Inferior parietal cortex (tissue), 1 donor: ENCODE data around the gene NRXN2.

Source experiments
- DNase-seq: peaks from one replicate; pipeline ENCODE4 v3.0.0-alpha.2; 2016; ENCODE audit errors: extremely low spot score

The NRXN2 gene

DNA sequence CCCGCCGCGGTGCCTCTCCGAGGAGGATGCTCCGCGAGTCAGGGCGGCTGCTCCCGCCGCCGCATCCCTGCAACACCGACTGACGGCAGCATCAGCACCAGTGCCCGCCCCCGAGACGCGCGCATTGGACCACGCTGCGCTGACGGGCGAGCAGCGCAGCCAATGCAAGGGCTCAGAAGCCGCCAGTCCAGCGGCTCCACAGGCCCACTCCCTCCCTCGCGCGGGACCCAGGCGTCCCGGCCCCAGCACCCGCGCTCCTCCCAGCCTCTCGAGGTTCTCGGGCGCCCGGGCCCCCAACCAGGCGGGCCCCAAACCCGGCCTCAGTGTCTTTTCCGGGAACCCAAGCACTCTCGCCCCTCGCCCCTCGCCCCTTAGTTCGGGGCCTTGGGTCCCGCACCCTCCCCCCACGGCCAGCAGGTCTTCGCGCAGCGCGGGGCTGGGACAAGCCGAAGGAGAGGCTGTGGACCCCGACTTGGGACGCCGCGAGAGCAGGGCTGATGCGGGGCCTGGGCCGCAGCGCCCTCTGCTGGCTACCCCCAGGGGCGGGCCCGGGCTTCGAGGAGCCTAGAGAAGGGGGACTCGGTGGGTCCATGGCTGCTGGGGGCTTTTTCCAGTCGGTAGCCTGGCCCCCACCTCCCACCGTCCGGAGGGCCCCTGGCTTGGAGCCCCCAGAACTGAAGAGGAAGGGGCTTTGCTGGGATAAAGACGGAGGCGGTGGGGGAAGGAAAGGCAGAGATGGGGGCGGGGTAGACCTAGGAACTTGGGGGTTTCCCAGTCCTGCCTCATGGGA, at the start of gene NRXN2:
NRXN2 (minus strand) TSS at position 81 of the 790 bp plus-strand sequence. CDS start 9,498 bp downstream, outside the sequence.
- DNase-seq: peak; percentile 87

GRCh38 chr11:64772303-64773018, 49.5 kb upstream of the NRXN2 start:
- no peak for DNase-seq

GRCh38 chr11:64771861-64772260, 48.9 kb upstream of the NRXN2 start:
- DNase-seq: no peak

GRCh38 chr11:64770120-64770519, 47.1 kb upstream of the NRXN2 start:
- no peak for DNase-seq

DNA sequence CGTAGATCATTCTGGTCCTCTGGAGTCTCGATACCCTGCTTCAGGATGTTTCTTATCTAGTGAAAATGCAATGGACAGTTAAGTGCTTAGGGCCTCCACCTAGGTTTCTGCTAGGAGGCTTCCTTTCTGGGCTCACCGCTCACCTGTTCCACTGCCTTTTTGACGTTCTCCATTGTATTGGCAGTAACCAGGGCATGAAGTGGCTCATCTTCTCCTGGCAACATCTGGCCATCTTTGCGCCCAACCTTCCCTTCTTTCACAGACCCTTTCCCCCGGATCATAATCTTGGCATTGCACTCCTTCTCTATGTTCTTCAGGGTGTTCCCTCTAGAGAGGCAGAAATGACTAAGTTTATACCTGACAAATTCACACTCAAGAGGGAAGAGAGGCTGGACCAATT, 46.3 kb upstream of the NRXN2 start:
- DNase-seq: no peak

- DNase-seq: no peak
Measured at GRCh38 chr11:64768300-64768694, 45.3 kb upstream of the NRXN2 start.

- no peak for DNase-seq
Measured at GRCh38 chr11:64767344-64768299, 44.6 kb upstream of the NRXN2 start.

DNA sequence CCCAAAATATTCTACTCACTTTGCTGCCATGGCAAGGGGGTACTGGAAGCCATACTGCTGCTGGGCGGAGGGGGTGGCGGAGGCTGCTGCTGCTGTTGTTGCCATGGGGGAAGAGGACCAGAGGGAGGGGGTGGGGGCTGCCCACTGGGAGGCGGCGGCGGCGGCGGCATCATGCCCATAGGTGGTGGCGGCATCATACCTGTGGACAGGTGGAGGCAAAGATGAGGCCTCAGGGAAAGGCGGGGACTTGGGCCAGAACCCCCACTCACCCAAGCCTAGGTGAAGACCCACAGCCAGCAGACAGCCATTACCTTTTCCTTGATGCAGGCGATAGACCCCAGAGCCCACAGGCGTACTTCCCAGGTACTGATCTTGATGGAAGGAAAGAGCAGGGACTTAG, 43.9 kb upstream of the NRXN2 start:
- DNase-seq: no peak

GRCh38 chr11:64765851-64766665, 43.1 kb upstream of the NRXN2 start:
- DNase-seq: no peak

GRCh38 chr11:64765291-64765850, 42.4 kb upstream of the NRXN2 start:
- DNase-seq: no peak

DNA sequence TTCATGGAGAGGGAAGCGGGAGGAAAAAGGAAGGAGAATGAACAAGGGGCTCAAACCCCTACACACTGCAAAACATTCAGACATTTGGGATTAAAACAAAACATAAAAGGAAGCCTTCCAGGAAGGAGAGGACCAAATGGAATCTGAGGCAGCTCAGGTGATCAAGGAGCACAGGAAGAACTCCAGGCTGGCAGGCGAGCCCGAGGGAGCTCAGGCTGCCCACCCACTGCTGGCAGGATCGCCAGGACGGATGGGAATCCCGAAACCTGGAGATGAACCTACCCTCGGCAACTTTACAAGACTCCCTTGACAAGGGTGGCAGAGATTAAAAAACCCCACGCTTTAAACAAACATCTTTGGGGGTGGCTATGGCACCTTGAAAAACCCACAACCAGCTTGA, 41.8 kb upstream of the NRXN2 start:
- DNase-seq: no peak

DNA sequence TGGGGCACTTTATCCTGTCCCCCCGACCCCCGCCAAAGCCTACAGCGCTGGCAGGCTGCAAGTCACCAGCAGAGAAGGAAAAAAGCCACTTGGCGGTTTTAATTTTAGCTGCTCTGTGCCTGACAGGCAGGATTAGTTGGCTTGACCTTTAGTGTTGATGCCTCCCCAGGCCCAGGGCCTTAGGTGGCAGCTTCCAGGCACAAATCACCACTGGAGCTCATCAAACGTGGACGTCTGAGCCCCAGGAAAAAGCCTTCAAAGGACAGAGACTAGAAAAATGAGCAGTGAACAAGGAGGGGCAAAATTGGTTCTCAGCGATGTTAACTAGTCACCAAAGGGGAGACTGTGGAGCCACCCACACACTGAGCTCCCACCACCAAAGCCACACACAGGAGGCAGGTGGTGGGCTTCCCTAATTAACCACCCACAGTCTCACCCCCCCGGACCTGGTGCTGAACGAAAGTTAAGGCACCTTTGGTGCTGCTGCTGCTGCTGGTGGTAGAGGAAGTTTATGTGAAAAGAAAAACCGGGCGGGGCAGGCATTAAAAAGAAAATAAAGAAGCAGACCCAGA, 41.1 kb upstream of the NRXN2 start:
- no peak for DNase-seq

DNA sequence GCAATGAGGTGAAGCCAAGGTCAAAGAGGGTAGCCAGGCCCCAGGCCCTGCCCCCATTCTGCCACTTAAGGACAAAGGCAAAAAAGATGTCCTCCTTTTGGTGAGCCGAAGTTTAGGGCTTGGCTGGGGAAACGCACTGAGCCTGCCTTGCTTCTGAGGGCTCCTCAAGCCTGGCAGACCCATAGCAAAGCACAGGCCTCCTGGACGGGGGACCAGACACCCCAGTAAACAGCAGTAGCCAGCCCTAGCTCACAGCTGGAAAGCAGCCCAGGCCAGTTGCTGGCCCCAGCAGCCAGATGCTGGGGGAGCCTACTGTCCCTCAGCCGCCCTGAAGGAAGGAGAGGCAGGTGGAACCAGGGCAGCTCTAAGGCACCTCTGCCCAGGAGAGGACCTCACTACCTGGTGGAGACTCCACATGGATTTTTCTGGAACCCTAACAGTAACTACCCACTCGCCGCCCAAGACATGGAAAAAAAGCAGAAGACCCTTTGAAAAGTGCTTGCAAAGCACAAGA, 40.6 kb upstream of the NRXN2 start:
- DNase-seq: no peak

DNA sequence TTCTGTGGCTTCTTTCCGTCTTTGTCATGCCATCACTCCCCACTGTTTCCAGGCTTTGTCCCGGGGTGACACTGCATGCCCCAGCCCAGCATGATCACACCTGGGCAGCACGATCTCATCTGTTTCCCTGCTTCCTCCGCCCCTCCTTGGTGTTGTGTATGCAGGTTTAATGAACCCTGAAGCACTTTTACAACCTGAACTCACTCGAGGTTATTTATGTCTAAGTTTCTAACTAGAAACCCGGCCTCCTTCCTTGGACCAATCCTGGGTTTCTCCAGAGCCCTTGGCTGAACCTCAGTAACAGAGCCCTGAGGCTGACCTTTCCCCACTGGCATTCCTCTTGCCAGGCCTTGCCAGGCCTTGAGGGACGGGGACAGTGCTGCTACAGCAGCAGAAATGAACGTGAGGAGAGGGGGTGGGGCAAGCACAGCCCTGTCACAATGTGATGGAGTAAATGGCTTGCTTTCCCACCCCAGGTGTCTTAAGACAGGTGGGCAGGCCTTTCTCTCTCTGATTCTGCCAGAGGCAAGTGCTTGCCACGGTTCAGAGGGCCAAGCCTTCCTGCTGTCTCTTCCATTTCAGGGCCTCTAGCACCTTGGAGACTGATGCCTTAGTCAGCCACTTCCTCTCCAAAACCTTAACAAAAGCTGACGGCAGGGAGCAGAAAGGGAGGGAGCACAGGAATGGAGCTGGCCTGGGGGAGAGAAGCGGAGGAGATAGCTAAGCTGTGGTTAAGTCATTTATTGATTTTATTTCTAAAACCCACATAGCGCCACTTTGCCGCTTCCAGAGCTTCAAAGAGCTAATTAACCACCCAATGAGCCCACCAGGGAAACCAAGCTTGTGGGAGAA, 39.9 kb upstream of the NRXN2 start:
- DNase-seq: no peak

- no peak for DNase-seq
Measured at GRCh38 chr11:64762277-64762673, 39.3 kb upstream of the NRXN2 start.

DNA sequence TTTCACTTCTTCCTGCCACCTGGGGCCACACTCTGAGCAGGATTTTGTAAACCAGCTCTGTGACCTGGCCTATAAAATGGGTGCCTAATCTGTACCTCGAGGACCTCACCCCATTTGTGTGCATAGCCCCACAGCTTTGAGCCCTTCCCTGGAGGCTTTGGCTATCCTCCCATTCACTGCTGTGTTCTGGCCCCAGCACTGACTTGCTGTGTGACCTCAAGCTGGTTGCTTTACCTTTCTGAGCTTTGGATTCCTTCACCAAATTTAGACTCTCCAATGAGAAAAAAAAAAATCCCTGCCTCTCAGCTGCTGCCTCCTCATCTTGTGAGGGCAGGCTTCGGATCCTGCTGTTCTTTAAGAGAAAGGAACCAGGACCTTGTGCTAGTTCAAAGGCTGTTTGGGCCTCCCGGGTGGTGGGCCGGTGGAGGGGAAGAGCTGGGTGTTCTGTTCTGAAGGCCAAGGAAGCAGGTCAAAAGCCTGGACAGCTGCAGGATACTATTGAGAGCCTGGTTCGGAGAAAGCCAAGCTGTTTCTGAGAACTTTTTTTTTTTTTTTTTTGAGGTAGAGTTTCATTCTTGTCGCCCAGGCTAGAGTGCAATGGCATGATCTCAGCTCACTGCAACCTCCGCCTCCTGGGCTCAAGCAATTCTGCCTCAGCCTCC, 37.9 kb upstream of the NRXN2 start:
- no peak for DNase-seq

DNA sequence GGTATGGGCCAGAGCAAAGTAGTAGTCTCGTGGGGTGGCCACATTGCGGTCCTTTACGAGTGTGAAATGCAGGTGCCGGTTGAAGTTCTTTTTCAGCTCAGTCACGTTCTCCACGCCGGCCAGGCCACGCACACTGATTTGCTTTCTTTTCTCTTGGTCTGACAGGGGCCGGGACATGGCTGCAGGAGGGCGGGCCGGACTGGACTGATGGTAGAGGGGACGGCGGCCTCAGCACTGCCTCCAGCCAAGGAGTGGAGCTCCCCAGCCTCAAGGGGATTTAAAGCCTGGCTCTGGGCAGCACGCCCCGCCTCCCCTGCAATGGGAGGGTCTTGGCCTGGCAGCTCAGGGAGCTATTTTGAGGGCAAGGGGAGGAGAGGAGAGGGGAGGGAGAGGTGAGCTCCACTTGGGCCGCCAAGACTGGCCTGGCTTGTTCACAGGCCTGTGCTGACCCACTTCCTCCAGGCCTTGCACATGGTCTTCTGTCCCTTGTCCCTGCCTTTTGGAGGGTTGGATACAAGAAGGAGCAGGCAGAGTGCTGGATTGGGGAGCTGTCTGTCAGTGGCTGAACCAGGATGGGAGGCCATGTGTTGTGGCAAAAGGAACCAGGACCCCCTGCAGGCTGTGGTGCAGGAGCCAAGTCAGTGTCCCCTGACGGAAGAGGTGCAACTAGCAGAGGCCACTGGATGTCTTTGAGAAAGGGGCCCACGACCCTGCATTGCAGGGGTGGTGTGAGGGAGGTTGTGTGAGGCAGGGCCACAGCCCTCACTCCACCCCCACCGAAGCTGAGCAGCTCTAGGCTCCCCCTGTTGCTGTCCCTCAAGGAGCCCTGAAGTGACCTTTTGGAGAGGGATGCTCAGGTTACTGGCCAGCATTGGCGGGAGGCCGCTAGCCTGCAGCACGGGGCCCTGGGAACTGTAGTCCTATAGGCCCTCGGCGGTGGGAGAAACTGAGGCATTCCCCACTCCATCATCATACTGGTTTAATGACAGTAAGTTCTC, 37.0 kb upstream of the NRXN2 start, which contains the start of gene PYGM:
PYGM (minus strand) TSS at position 253 of the 998 bp plus-strand sequence; CDS start at position 177, 76 bp downstream.
- no peak for DNase-seq
